Endothelial cell of umbilical vein (primary cell): ENCODE data around the gene LMBRD1.

Source experiments
- CTCF ChIP-seq, 2 donors: IDR thresholded peaks; 1 replicate in 1 of 2; 2 replicates in 1 of 2; pipeline ENCODE4 v1.5.1; 2011; ENCODE audit warnings: low read length in 2 of 2, mild to moderate bottlenecking in 2 of 2, moderate library complexity in 2 of 2, control low read depth in 1 of 2, inconsistent platforms in 1 of 2, low read depth in 1 of 2; ENCODE audit not compliant: insufficient read depth in 1 of 2; ENCODE audit errors: extremely low read depth in 1 of 2
- EZH2 ChIP-seq: IDR thresholded peaks from 2 replicates; pipeline ENCODE4 v1.6.1; 2012; ENCODE audit warnings: borderline replicate concordance, low read depth, mild to moderate bottlenecking, moderate library complexity, low read length, inconsistent platforms; ENCODE audit not compliant: severe bottlenecking
- GATA2 ChIP-seq: IDR thresholded peaks from 2 replicates; pipeline ENCODE4 v1.7.0; 2011; ENCODE audit warnings: low read depth, mild to moderate bottlenecking, moderate library complexity, mixed read lengths, low read length; ENCODE audit not compliant: insufficient read length, insufficient read depth
- JUN ChIP-seq: IDR thresholded peaks from 2 replicates; pipeline ENCODE4 v1.6.1; 2011; ENCODE audit warnings: borderline replicate concordance, low read depth; ENCODE audit not compliant: insufficient read length, insufficient read depth
- MAX ChIP-seq: IDR thresholded peaks from 2 replicates; pipeline ENCODE4 v1.6.1; 2011; ENCODE audit not compliant: insufficient read depth, insufficient read length
- MYC ChIP-seq: IDR thresholded peaks from one replicate; pipeline ENCODE4 v1.6.1; 2011; ENCODE audit warnings: mild to moderate bottlenecking, low read depth, low read length
- POLR2A ChIP-seq: IDR thresholded peaks from 2 replicates; pipeline ENCODE4 v1.6.1; 2012; ENCODE audit warnings: low read depth, mild to moderate bottlenecking, control low read depth, low read length
- POLR2AphosphoS5 ChIP-seq: IDR thresholded peaks from 2 replicates; pipeline ENCODE4 v1.6.1; 2012; ENCODE audit warnings: low read depth, mild to moderate bottlenecking, control low read depth, low read length, moderate library complexity; ENCODE audit not compliant: insufficient read depth

- TF ChIP-seq CTCF (IDR thresholded peaks at IDR 0.05; ENCODE audit: extremely low read depth in 1 of 2, insufficient read depth in 1 of 2, low read depth in 1 of 2, low read length in 2 of 2) (no peak), EZH2 (no peak), MAX (no peak), POLR2AphosphoS5 (no peak), POLR2A (no peak), GATA2 (no peak), JUN (no peak), MYC (no peak)
Observed at GRCh38 chr6:69801711-69802110, 4.9 kb upstream of the LMBRD1 start.
